Inferior parietal cortex (tissue), 1 donor: ENCODE results near the gene RYR2.
"Not testable (repeated sequence)": the region's sequence is repeated elsewhere in the genome, so short reads cannot be mapped to it uniquely, and the experiment has no call there.

Experiments
- DNase-seq: peaks from one replicate; pipeline ENCODE4 v3.0.0-alpha.2; 2016; ENCODE audit errors: extremely low spot score

The RYR2 gene

DNA sequence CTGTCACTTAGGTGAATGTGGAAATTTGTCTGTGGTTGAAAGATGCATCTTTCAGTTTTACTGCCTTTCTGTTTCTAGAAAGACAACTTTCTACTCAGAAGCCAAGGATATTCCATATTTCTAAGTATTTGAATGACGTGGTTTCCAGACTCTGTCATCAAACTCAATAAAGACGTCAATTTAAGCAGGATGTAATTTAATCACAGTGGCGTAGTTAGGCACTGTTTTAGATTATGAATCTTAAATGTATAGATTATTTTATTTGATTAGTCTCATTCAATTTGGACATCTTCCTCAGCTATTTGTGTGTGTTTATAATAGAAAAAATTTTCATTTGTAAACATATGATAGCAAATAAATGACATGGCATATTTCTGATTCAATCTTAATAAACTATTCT is 298.9 kb downstream of the RYR2 start:
- no peak for DNase-seq

DNA sequence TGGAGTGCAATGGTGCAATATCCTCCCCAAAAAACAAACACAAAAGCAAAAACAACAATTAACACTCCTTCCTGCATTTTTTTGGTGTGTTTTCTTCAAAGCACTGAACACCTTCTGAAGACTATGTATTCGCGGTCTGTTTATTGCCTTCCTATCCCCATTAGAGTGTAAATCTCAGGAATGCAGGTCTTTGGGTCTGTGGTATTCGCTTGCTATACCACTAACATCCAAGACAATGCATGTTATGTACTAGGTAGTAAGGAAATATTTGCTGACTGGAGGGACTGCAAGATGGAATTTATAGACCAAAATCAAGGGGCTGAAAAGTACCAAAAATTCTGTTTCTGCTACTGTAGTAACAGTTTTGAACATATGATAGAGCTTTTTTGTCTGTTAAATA is 299.4 kb downstream of the RYR2 start:
- DNase-seq, result no peak

DNA sequence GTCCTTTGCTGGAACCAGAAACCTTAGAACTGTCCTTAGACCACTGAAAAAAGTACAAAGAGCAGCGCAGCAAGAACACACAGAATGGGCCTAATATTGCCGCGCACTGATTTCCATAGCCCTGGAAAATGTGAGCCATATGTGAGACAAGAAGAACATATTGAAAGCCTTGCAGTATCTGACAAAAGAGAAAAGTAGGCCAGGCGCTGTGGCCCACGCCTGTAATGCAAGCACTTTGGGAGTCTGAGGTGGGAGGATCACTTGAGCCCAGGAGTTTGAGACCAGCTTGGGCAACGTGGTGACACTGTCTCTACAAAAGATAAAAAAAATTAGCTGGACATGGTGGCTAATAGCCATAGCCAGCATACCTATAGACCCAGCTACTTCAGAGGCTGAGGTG is 300.7 kb downstream of the RYR2 start:
- no peak for DNase-seq

DNA sequence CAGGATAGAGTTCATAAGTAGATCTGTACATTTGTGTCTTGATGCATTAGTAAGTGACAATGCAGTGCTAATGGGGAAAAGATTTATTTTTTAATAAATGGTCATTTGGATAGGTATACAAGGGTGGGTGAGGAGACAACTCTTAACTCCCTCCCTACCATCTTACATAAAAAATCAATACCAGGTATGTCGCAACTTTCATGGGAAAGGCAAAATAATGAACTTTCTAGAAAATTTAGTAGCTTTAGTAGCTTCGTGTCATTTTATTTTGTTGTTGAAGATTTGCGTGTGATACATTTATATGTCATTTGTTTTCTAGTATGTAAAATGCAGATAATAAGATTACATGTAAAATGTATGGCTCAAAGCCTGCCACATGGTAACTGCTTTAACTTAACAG is 310.8 kb downstream of the RYR2 start:
- DNase-seq, result no peak

DNA sequence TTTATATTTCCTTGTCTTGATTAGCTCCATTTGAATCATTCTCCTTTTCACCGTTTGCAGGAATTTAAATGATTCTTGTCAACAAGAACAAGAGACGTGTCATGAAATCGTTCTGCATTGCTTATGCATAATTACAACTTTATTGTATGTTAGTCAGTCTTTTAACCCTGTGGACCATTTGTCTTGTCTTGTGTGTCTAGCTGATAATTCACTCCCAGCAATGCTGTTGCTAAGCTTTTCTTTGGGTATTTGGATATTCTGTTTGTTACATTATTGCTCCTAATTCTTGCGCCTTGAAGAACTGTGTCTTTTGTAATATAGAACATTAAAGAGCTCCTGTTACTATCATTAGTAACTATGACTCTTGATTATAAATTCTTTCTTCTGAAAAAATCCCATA is 311.9 kb downstream of the RYR2 start:
- no peak for DNase-seq

DNA sequence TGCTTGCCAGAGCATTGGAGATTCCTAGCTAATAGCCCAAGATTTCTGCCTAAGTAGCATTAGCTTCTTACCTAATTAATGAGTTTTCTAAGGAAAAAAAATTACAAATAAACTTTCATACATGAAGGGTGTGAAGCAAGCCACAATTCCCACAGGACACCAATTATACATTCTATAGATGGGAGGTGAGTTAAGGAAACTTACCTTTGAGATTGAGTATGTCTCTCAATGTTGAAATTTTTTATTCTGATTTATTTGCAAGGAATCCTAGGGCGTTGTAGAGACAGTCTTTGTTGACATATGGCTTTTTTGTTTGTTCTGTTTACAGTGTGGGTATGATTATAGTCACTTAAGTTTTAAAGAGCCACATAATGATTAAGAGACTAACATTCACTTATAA is 313.0 kb downstream of the RYR2 start:
- no peak for DNase-seq

DNA sequence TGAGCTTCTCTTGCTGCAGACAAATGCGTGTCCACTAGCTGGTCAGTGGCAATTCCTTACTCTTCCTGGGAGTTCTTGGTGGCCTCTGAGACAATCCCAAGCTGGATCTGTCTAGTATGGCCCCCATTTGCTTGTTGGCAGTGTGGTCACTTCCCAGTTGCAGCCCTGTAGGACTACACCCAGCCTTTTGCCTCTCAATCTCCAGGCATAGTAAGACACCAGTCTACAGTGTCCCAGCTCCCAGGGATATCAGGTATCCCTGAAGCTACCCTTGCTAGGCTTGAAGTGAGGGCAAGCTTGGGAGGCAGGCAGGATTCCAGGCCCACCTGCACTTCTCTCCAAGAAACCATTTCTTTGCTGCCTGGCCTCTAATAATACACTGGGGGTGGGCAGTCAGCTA is 316.6 kb downstream of the RYR2 start:
- DNase-seq, result no peak

DNA sequence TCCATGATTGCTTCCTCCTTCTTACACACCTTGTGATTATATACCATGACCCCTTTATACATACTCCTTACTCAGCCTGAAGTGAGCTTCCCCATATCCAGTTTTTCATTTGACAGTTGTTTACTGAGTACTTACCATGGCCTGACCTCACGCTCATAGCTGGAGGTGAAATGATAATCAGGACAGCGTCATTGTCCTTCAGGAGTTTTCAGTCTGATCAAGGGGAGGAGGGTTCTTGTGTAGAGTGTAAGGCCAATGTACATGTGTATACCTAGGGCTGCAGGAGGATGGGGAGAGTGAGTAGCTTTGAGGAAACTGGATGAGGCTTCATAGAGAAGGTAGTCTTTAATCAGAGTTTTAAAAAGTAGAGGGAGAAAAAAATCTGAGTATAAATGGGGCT is 325.8 kb downstream of the RYR2 start:
- no peak for DNase-seq

DNA sequence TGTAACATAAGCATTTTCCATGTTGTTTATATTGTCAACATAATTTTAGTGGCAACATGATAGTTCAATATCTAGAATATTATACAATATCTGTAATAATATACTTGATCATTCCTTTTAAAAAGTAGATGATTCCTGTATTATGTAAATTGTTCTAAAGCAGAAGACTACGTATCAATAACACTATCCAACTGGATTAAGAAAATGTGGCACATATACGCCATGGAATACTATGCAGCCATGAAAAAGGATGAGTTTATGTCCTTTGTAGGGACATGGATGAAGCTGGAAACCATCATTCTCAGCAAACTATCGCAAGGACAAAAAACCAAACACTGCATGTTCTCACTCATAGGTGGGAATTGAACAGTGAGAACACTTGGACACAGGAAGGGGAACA is 329.5 kb downstream of the RYR2 start:
- DNase-seq, result not testable (repeated sequence)

DNA sequence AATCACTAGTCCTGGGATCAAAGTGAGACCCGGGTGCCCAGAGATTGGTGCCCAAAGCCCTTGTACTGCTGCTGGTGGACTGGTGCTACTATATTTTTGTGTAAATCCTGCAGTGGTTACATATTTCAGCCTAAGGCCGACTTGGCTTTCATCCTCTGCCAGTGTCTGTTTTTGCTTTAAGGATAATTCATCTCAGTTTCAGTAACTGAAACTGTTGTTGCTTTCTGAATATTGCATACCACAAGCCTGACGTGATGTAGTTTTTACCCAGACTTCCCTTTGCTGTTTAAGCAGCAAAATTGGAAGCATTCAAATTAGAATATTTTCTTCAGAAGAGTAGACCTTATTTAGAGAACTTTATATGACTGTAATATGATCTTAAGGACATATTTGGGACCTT is 341.8 kb downstream of the RYR2 start:
- DNase-seq, result no peak

DNA sequence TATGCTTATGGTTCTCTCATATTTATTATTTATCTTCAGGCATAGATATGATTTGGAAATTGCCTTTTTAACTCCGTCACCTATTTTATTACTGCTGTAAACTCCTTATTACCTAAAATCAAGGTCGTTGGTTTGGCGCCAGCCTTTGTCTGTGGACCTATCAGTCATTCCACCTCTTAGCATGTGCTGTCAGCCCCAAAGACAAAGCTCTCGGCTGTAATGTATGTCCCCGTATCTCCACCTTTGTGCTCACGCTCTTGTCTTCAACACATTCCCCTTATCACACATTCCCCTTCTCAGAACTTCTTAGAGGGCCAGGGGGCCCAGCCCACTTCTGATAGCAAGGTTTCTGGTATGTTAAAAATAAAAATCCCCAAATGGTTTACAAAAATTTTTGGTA is 342.2 kb downstream of the RYR2 start:
- no peak for DNase-seq

DNA sequence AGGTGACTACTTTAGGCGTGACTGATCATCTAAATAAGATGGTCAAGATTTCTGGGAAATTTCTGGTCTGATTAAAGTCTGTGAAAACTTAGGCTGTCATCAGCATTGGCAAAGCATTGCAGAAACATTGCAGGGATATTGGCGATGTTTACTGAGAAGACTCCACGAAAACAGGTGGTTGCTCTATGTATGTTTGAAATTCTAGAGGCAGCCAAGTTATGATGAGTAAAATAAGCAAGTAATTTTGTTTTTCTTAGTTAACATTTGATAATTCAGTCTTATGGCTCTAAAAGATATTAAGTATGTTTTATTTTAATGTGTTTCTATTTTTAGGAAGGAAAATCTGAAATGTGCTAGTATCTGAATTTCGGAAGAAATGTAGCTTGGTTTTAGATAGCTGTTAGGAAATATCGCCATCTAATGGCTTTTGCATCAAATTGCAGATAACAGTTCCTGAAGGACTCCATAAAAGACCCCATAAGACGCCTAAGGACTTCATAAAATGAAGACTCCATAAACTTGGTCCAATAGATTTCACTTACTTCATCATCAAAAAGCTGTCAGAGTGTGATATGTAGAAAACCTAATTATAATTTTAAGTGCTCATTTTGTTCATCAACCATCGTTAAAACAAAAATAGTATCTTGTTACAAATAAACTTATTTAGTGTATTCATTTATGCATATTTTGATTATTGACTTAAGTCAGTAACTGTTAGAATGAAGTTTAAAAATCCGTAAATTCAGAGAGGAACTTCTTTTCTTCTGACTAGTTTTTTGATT is 344.6 kb downstream of the RYR2 start:
- DNase-seq, result peak; percentile 47

DNA sequence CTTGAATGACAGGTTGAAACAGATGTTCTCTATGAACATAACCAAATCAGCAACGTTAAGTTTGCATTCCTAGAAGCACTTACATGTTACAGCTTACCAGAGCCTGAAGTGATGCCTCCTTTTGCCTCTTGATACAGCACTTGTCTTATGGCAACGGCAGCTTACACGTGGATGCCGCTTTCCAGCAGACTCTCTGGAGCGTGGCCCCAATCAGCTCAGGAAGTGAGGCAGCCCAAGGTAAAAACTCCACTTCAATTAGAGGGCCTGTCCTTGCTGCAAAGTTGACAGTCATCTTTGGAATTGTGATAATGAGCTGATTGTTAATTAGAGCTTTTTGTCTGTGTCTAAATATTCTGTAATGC is 345.1 kb downstream of the RYR2 start:
- DNase-seq, result no peak

DNA sequence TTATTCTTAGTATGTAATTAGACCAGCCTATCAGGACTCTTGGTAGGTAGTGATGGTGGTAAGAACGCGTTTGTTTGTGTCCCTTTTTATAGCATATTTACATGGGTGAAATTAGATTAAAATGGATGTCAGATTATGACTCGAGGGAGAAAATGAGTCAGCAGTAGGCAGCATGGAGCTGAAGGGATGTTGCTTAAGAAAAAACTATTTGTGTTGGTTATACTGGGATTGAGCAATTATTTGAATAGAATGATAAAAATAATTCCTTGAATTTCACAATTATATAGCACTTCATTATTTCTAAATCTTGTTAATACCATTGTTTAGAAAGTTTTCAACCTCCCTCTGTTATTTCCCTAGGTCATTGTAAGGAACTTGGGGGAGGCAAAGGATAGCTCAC is 348.8 kb downstream of the RYR2 start:
- no peak for DNase-seq

DNA sequence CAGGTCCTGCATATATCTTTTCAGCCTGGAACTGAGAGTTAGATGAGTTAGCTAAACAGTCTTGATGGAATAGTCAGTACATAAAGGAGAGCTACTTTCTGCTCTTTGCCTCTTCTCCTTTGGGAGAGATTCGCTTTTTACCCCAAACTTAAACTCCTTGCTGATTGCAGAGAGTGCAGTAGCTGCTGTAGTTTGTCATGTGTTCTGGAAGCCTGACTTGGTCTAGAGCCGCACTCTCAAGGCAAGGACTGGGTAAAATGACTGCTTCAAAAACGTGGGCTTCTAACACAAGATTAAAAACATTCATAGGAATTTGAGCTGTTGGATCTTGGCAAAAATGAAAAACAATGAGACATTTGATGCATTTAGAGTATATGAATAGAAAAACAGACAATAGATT is 351.6 kb downstream of the RYR2 start:
- no peak for DNase-seq

DNA sequence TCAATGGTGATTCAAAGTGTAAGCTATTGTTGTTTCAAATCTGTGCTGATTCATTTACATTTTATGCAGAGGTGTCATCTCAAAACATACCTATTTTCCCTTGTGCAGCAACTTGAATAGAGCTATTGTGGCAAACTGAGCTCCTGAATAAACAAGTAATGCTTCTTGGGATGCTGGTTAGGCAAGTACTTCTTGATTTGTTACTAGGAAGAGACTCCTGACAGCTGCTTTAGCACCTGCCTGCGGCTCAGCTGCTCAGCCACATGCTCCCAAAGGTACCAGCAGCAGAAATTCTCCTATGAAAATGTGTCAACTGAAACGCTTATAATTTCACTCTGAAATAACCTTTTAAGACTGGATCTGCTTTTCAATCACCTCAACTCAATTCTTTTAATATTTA is 352.3 kb downstream of the RYR2 start:
- peak; percentile 28 for DNase-seq

DNA sequence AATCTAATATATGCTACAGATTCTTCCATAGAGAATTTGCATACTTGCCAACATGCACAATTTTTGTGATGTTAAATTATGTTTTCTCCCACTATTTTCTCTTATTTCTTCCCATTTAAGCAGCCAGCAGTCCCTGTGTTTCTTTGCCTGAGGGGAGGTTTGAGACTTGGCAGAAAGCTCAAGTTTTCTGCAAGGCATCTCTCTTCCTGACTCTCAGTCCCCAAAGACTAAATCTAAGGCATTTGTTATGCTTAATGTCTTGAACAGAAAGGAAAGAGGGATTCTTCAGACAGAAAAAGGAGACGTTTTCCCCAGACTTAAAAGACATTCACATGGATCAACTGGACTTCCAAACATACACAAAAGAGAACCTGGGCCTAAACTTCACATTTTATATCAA is 354.4 kb downstream of the RYR2 start:
- DNase-seq, result no peak

DNA sequence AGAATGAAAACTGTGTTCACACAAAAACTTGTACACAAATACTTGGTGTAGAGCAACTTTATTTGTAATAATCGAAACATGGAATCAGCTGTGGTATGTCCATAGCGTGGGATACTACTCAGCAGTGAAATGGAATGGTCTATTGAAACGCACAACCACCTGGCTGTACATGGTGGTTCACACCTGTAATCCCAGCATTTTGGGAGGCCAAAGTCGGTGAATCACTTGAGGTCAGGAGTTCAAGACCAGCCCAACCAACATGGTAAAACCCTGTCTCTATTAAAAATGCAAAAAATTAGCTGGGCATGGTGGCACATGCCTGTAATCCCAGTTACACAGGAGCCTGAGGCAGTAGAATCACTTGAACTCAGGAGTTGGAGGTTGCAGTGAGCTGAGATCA is 356.8 kb downstream of the RYR2 start:
- DNase-seq, result no peak

DNA sequence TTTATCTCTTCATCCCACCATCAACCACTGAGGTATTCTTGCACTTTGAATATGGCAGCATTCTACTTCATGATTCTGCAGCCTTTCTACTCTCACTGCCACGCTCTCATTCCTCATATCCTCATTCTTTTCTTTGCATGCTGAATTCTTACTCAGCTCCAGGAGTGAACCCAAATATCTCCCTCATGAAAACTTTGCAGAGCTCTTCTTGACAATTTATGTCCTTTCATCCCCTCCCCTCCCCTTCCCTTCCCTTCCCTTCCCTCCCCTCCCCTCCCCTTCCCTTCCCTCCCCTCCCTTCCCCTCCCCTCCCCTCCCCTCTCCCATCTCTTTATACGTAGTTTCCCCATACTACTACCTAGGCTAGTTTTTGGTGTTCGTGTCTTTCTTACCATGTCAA is 363.9 kb downstream of the RYR2 start:
- no peak for DNase-seq

DNA sequence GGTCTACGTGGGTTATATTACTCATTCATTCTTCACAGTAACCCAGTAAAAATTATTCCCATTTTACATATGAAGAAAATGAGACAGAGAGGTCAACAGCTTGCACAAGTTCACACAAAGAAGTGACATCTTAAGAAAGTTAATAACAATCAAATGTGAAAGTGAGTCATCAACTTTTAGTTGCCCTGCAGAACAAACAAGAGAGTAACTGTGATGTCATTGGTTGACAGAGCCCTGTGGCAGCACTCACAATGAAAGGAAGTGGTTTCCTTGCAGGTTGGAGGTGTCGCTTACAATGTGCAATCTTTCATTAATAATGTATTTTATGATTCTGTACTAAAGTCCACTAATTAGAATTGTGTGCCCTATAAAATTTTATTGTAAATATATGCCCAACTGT is 369.6 kb downstream of the RYR2 start:
- DNase-seq, result no peak

DNA sequence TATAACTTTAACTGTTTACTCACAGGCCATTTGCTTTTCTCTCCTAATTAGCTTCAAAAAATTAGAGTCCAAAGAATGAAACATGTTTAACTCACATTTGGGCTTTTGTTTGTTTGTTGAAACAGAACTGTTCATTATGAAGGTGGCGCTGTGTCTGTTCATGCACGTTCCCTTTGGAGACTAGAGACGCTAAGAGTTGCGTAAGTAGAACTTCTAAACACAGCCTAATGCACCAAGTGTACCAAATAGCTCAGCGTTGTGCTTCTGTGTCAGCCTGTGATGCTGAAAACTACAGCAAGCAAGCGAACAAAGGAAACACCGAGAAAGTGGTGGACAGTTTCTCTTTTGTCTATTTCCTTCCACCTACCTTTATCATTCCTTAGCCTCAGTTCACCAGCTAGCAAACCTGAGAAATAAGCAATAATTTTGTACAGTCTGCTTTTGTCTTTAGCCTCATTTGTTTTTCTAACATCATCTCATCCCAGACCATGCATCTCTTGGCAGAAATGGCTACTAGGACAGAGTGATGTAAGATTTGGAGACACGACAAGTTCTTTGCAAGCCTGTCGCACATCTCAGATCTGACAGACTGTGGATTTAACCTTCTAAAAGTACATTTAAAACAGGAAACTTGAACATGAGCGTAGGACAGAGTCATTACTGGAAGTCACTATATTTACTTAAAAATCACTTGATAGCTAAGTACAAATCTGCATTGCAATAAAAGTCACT is 375.1 kb downstream of the RYR2 start:
- DNase-seq, result peak; percentile 53

DNA sequence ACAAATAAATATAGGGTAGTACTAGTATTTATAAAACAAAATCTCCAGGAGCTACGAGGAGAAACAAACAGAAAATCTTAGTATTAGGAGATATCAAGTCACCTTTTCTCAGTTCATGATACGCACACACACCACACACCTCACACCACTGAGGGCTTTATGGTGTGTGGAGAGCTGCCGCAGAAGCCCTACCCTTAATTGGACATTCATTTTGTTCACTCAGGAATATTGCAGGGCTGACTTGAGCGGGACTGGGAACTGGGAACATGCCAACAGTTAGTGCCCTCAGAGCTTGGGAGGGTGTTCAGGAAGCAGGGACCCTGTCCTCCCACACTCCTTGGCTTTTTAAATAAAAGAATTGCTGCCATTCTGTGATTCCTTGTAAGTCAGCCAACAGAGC is 386.8 kb downstream of the RYR2 start:
- no peak for DNase-seq

DNA sequence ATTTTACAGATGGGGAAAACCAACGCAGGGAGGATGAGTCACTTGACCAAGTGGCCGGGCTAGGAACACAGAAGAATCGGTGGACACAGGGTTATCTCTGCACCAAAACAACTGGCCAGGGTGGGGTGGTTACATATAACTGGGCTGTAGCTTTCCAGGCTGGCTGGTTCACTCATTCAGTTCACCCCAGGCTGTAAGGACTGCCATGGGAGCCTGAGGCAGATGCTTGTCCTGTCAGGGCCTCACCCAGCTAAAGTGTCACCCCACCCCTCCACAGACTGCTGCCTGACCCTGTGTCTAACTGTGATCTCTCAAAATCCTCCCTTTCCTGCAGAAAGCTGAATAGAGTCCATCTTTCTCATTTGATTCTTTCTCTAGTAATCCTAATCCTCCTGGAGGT is 387.3 kb downstream of the RYR2 start:
- no peak for DNase-seq

DNA sequence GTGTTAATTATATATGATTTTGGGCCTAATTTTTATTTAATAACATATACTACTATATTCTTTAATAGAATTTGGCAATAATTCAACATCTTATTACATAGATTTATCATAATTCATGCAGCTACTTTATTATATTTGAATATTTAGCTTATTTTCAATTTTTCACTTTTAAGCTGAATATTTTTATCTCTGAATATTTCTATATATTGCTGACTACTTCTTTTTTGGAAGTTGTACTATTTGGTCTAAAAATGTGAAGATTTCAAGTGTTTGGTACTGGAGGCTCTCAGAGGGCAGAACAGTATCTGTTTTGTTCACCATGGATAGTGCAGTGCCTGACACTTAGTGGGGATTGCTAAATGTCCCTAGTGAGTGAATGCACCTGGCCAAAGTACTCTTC is 389.5 kb downstream of the RYR2 start:
- no peak for DNase-seq
